Measurements from ENCODE around the gene ACACB.

ACACB gene

GRCh38 chr12:109212460-109213115 is 96.2 kb downstream of the ACACB start:
- H3K27ac ChIP-seq: no peak overlapping the region
- H3K9me3 ChIP-seq (ENCODE audit: severe bottlenecking): no peaks in the 10 kb centered on the region
- H3K36me3 ChIP-seq: no peaks in the 10 kb centered on the region
- TF ChIP-seq CTCF (IDR thresholded peaks at IDR 0.05; ENCODE audit: low read depth, low read length): no peak
- no peak for DNase-seq
- H3K27me3 ChIP-seq (ENCODE audit: insufficient read depth, low read depth, severe bottlenecking): no peaks in the 10 kb centered on the region
- H3K4me3 ChIP-seq (ENCODE audit: low read depth, low read length): no peak overlapping the region

- Histone ChIP-seq H3K36me3 (no peaks in the 10 kb centered on the region), H3K4me3 (ENCODE audit: low read depth, low read length) (no peak overlapping the region), H3K27ac (no peak overlapping the region), H3K9me3 (ENCODE audit: severe bottlenecking) (no peaks in the 10 kb centered on the region), H3K27me3 (ENCODE audit: insufficient read depth, low read depth, severe bottlenecking) (no peaks in the 10 kb centered on the region)
- no peak for TF ChIP-seq CTCF (IDR thresholded peaks at IDR 0.05; ENCODE audit: low read depth, low read length)
- DNase-seq: no peak
Observed at GRCh38 chr12:109214131-109214530, 97.7 kb downstream of the ACACB start.

- no peak for TF ChIP-seq CTCF (IDR thresholded peaks at IDR 0.05; ENCODE audit: low read depth, low read length)
- Histone ChIP-seq H3K9me3 (ENCODE audit: severe bottlenecking) (no peaks in the 10 kb centered on the region), H3K27ac (no peak overlapping the region), H3K27me3 (ENCODE audit: insufficient read depth, low read depth, severe bottlenecking) (no peaks in the 10 kb centered on the region), H3K4me3 (ENCODE audit: low read depth, low read length) (no peak overlapping the region), H3K36me3 (no peaks in the 10 kb centered on the region; the same call in 1 of the 2 replicates)
- no peak for DNase-seq
Observed at GRCh38 chr12:109218996-109219395, 102.6 kb downstream of the ACACB start.

GRCh38 chr12:109219938-109220337 is 103.6 kb downstream of the ACACB start:
- no peak for DNase-seq
- H3K27ac ChIP-seq: no peak overlapping the region
- H3K4me3 ChIP-seq (ENCODE audit: low read depth, low read length): no peak overlapping the region
- no peak for TF ChIP-seq CTCF (IDR thresholded peaks at IDR 0.05; ENCODE audit: low read depth, low read length)
- H3K36me3 ChIP-seq: no peaks in the 10 kb centered on the region; the same call in 1 of the 2 replicates
- no peaks in the 10 kb centered on the region for H3K27me3 ChIP-seq (ENCODE audit: insufficient read depth, low read depth, severe bottlenecking)
- H3K9me3 ChIP-seq (ENCODE audit: severe bottlenecking): no peaks in the 10 kb centered on the region

GRCh38 chr12:109221277-109221931 is 105.0 kb downstream of the ACACB start:
- Histone ChIP-seq H3K27ac (no peak overlapping the region), H3K4me3 (ENCODE audit: low read depth, low read length) (no peak overlapping the region), H3K9me3 (ENCODE audit: severe bottlenecking) (no peaks in the 10 kb centered on the region), H3K36me3 (no peaks in the 10 kb centered on the region; the same call in 1 of the 2 replicates), H3K27me3 (ENCODE audit: insufficient read depth, low read depth, severe bottlenecking) (no peaks in the 10 kb centered on the region)
- no peak for TF ChIP-seq CTCF (IDR thresholded peaks at IDR 0.05; ENCODE audit: low read depth, low read length)
- DNase-seq: no peak

All from WERI-Rb-1 (cell line).